NCI-H2196 treated with DMSO at 0.1 percent for 48 hours (cell line): Measurements from ENCODE around the gene PTPRG.
"Not testable (repeated sequence)": the region's sequence is repeated elsewhere in the genome, so short reads cannot be mapped to it uniquely, and the experiment has no call there.

Source experiments
- DNase-seq: peaks from one replicate; lab custom pipeline; 2025; ENCODE audit not compliant: unreplicated experiment; lab: John Stamatoyannopoulos, UW

Gene PTPRG

DNA sequence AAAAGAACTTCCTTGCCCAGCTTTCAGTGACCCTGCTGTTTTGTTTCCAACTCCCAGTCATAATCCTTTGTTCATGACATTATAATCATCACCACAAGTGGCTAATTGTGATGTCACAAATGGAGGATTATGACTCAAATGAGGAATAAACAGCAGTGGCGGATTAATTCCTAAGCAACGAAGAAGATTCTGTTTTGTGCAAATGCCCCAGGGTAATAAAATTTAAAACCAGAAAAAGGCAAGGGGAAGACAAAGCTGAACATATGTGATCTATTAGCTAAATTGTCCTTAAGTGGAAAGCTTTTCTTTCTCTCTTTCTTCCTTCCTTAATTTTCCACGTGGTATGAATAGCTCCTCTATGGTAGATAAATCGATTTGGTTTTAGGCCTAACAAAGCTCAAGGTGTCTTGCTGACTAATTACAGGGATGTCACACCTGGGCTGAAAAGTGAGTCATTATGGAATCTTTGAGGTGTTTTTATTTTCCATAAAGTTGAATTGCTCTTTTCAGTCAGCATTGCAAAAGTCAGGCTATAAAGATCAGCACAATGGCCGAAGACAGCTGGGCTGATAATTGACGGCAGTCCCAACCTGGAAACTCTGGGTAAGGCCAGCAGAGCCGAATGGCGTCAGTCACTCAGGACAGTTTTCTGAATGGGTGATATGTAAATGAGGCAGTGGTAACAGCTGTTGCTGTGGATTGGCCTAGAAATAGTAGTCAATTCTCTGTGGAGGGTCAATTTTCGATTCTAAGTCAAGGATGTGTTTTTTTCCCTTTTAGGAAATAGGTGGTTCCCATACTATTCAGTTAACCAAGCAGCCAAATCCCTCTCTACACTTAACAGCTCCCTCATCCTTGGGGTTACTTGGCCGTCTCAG, 121.5 kb downstream of the PTPRG start:
- no peak for DNase-seq

DNA sequence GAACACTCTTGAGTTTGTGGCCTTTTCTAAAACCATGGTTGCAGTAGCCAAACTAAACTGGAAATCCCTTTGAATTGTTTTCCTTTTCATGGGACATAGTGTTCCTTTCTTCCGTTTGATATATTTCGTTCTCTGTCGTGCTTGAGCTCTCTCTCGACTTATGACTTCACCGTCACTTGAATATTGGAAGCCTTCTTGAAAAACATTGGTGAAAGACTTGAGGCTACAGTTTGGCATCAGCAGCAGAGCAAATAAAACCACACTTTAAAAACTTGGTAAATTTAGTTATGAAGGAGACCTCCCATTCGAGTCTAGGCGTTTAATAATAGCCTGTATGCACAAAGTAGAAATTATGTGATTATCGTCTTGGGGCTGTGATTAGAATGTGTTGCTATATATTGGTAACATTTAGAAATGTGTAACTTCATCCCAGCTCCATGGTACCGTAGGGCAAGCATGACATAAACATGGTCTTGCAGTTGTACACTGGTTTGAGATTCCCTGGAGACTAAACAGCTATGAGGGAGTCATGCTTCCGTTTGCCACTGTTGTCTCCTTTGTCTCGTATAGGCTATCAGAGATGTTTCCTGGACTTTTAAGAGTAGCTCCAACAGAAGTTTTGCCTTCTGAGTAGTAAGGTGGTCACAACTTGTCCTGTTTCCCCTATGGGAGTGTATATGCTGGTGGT, 122.3 kb downstream of the PTPRG start:
- no peak for DNase-seq

DNA sequence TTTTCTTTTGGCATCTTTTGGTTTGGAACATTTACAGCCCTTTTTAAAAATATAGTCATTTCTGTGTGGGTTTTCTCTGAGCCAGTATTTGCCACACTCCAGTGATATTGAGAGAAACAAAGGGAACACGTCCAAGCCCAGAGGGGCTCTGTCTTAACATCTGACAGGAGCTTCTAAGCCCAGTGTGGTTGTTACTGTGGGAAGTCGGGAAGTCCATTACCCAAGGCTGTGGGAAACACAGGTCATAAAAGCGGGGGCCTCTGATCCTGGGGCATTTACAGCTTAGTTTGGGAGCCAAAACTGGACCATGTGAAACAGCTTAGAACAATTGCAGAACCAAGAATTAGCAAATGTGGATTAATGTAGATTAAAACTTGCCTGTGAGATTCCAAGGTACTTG, 123.0 kb downstream of the PTPRG start:
- DNase-seq, result no peak

DNA sequence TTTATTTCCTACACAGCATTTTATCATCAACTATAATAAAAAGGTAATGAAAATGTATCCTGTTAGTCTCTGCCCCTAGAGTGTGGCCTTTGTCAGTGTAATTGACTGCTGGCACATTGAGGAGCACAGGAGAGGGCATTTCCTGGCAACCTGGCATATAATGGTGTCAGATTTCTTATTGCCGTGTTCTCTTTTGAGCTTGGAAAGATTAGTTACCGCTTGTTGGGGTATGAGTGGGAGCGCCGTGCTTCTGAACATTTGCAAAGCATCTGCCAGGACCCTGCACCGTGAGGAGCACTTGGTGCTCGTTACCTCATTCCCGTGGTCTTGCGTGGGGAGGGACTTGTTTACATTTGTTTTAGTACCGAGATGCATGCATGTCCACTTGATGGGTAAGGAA, 124.4 kb downstream of the PTPRG start:
- peak; percentile 38 for DNase-seq

DNA sequence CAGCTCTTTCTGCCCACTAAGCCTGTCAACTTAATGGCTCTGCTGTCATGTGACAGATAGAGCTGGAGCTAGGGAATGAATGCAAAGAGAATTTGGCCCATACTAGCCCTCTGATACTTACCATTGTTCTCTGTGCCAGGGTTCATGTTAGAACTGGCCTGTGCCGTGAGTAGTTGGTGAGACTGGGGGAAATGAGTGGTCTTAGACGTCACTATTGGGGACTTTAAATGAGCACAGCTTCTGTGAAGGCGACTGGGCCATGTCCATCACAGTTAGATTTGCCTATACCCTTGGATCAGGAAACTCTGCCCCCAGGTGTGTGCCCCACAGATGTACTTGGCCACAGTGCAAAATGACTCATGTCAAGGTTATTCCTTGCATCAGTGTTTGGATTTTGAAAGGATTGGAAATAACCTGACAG, 124.9 kb downstream of the PTPRG start:
- DNase-seq, result no peak

DNA sequence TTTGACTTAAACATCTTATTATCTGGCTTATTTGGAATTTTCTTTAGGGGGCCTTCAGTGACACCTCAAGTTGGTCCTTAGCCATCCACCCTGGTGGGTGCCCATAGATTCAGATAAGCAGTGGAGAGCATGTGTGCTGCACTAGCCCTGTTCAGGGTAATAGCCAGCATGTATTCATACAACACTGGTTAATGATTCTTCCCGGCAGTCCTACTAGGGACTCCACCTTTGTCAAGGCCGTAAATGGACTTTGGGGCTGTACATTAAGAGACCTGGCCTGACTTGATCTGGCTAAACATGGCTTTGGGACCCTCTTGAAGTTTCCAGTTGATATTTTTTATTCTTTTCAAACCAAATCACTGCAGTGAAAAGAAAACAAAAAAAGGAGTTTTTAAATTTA, 125.8 kb downstream of the PTPRG start:
- no peak for DNase-seq

DNA sequence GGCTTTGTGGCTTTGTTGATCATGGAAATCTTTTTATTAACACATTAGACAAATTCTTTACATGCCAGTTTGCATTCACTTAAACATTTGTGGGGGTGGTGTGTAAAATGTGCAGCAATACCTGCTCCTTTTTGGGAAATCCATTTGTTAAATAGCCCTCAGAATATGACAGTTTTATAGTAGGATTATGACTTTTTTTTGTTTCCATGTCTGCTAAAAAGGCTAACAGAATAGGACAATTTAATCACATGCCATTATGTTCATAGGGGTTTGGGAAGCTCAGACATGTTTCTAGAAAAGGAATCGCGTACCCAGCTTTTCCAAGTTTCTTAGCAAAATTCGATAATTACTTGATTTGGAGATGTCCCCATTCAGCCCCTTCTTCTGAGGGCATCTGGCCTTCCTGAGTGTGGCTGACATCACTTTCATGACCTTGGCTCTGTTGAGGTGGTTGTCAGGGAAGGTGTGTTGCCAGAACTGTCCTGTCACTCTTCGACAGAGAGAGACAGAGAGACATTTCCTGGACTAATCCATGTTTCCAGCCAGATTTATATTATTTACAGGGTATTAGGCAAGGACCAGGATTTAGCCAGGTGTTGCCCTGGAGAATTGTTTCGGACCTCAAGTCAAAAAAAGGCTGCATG, 126.4 kb downstream of the PTPRG start:
- no peak for DNase-seq

DNA sequence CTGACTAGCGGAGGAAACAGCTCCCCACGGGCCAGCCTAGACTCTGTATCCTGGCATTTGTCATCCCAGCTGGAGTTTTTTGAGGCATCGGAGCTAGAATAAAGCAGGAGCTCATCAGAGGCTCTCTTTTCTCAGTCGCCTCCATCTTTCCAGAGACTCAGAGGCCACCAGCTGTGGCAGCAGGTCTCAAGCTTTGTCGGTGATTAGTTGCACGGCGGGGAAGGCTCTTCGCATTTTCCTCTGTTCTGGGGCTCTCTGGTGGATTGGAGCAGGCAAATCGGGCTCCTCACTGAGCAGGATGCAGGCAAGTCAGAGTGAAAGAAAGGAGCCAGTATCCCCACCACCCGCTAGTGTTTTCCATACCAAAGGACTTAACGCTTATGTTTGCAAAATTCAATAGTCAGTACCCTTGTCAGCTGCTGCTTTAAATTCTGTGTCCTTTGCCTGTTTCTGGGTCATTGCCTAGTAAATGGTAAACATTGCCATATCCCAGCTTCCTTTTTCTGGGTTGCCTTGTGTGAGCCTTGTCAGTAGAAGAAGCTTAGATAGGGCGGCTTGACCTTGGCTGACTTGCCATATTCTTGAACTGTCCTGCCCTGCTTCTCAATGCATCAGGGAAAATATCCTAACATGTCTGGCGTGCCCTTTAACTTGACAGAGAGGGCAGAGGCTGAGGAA, 127.1 kb downstream of the PTPRG start:
- no peak for DNase-seq

DNA sequence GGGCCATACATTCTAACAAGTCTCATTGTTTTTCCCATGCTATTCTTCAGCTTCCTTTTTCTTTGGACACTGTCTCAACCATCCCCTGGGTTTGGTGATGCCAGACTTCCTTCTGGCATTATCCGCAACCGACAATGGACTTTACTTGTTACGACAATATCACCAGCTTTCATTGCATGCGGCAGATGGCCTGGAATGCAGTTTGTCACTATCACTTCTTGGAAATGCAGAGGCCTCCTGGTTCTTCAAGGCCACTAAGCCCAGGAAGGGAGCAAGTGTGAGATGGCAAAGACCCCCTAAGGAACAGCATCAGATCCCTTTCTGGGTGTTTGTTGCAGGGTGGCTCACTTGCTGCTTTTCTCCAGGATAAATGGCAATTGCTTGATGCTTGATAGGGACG, 128.6 kb downstream of the PTPRG start:
- no peak for DNase-seq

DNA sequence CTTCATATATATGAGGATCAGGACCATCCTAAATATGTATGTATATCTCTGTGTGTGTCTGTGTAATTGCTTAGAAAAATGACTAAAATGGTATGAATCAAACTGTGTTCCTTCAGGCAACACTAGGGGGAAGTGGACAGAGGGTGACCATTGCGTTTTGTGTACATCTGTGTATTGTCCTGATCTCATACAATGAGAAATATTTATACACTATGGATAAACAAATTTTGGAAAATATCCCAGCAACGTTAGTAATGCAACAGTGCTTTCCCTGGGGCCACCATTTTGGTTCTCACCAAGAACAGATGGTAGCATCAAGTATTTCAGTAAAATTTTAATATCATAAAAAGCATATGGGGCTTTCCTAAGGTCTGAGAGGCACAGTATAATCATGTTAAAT, 130.1 kb downstream of the PTPRG start:
- no peak for DNase-seq

DNA sequence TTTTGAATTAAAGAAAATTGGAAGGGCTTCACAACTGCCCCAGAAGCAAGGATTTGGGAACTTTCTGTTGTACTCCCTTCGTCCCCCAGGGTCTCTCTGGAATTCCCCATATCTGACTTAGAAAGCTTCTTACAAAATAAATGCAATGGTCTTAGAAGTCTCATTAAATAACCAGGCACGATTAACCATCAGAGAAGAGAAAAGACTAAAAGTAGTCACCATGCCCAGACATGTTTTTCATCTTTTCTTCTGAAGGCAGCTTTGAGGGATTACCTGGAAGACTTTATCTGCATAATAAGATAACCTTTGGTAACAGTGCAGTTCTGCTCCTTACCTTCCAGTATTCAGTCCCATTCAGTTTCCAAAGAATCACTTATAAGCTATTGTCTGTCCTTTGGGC, 135.9 kb downstream of the PTPRG start:
- no peak for DNase-seq

DNA sequence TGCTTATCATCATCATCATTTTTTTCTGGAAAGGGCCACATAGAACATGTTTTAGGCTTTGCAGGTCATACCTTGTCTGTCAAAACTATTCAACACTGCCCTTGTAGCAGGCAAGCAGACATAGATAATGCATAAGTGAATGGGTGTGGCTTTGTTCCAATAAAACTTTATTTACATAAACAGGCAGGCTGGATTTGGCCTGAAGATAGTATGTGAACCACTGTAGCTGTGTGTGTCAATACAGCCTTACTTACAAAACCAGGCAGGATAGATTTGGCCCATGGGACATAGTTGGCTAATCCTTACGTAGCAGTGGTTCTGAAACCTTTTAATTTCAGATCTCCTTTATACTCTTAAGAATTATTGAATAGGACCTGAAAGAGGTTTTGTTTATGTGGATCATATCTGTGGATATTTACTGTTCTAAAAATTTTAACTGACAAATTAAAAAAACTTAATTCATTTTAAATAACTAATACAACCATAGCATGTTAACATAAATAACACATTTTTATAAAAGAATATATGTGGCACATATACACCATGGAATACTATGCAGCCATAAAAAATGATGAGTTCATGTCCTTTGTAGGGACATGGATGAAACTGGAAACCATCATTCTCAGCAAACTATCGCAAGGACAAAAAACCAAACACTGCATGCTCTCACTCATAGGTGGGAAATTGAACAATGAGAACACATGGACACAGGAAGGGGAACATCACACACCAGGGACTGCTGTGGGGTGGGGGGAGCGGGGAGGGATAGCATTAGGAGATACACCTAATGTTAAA, 137.1 kb downstream of the PTPRG start:
- not testable (repeated sequence) for DNase-seq

DNA sequence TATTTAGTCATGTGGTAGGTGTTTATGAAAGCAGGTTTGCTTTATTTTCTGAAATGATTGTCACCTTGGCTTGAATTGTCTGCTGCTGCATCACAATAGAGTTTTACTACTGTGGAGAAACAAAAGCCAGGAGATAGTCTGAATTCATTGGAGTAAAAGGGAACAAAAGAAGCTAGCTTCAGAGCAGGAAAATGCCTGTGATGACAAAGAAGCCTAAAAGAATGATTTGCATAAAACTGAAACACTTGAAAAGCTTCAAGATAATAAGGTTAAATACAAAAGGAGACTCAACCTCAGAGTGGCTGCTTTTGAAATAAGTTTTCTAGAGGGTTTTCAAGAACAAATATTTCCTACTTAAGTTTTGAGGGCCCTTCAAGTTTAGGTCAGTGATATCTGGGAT, 138.3 kb downstream of the PTPRG start:
- no peak for DNase-seq

DNA sequence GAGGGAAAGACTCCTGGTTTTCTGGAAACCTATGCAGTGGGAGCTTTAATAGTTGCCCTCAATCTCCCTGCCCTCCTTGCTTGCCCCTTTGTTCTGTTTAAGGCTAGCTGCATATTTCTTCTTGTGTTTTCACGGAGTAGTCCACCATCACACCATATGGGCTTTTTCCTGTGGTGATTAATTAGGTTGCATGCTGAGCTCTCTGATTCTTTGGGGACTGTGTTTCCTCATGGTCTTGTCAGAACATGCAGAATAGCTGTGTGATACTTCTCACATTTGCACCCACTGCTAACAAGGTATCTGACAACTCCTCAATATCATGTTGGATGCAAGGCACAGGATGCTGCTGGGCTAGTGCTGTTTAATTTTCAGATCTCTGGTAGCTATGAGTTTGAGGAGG, 139.6 kb downstream of the PTPRG start:
- no peak for DNase-seq

DNA sequence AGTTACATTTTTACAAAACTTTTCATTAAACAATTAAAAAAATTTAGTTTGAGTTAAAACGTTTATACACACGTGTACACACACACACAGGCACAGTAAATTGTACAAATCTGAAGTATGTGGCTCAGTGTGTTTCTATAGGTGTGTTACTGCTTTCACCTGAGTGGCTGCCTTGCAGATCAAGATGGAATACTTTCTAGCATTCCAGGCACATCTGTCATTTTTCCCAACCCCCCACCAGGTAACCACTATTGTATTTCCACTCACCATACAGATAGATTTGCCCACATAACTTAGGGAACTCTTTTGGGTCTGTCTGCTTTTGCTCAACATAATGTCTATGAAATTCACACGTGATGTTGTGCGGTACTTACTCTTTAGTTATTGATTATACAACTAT, 141.1 kb downstream of the PTPRG start:
- DNase-seq, result no peak

DNA sequence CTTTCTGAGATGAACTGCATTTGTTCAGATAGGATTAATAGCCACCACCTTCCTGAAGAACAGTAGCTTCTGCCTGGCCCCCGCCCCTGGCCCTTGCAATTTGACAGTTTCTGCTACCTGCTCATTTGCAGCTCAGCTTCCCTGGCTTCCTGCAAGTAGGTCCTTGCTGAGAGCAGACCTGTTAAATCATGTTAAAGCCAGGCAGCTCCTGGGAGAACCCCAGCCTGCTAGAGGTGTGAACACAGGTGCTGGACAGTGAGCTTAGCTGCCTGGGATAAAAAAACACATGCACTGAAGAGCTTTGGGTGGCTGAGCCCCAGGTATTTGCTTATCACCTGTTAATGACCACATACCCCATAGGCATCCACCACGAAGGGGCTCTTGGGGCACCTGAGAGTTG, 143.4 kb downstream of the PTPRG start:
- DNase-seq, result no peak

DNA sequence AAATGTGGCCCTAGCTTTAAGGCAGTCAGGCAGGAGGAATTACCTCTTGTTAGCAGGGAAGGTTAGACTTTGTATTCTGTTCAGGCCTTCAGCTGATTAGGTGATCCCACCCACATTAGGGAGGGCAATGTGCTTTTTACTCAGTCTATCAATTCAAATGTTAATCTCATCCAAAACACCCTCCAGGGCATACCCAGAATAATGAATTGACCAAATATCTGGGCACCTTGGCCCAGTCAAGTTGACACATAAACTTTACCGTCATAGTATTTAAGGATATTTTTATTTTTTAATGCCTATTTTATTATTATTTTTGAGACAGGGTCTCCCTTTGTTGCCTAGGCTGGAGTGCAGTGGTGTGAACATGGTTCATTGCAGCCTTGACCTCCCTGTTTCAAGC, 146.1 kb downstream of the PTPRG start:
- DNase-seq, result no peak

DNA sequence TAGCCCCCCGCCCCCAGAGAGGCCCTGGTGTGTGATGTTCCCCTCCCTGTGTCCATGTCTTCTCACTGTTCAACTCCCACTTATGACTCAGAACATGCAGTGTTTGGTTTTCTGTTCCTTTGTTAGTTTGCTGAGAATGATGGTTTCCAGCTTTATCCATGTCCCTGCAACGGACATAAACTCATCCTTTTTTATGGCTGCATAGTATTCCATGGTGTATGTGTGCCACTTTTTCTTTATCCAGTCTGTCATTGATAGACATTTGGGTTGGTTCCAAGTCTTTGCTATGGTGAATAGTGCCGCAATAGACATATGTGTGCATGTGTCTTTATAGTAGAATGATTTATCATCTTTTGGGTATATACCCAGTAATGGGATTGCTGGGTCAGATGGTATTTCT, 149.5 kb downstream of the PTPRG start:
- not testable (repeated sequence) for DNase-seq

DNA sequence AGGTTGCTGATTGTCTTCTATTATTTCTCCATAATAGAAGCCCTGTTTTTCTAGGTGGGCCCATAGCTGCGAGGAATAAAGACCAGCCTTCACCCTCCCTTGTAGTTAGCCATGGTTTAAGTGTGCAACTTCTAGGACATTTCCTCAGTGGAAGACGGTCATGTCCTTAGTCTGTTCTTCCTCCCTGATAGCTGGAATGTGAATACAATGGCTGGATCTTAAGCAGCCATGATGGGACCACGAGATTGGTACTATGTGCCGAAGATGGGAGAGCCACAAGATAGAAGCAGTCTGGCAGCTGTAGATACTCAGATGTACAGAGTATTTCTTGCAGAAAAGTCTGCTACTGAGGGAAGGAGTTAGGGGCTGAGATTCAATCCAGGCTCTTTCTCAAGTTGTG, 152.9 kb downstream of the PTPRG start:
- no peak for DNase-seq

DNA sequence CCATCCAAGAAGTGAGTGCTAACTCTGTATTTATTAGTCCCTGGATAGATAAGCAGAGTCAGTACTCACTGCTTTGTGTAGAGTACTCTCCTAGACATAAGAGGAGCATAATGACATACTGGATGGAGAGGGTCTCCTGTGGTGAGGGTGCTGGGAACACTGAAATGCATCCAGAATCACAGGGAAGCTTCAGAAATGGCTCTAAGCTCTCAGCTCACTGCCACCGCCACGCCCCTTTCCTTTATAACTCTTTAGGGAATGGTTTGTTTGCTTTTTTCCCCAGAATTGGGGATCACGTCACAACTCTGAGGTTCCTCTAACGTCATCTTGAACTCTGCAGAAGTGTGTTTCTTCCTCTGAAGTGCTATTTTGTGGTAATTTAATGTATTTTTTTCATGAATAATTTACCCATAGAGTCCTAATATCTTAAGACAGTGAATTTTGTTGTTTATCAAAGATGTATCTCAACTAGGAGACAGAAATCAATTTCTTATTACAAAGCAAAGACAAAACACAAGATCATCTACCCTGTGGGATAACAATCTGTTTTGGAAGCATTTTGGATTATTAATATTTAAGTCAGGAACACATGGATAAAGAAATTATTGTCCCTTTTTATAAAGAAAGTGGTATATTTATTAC, 154.6 kb downstream of the PTPRG start:
- no peak for DNase-seq
